HK-2 (cell line): ENCODE results near the gene ZNF677.
"Not testable (repeated sequence)": the region's sequence is repeated elsewhere in the genome, so short reads cannot be mapped to it uniquely, and the experiment has no call there.

ENCODE experiments used
- DNase-seq: peaks from one replicate; pipeline ENCODE4 v3.0.0-alpha.2; 2018; ENCODE audit not compliant: unreplicated experiment

Gene ZNF677

GRCh38 chr19:53254411-53255341 is at the start of gene ZNF677:
Gene ZNF677 (minus strand): TSS chr19:53254873. CDS start chr19:53251550, 3,323 bp downstream.
- DNase-seq, result peak; percentile 19

DNA sequence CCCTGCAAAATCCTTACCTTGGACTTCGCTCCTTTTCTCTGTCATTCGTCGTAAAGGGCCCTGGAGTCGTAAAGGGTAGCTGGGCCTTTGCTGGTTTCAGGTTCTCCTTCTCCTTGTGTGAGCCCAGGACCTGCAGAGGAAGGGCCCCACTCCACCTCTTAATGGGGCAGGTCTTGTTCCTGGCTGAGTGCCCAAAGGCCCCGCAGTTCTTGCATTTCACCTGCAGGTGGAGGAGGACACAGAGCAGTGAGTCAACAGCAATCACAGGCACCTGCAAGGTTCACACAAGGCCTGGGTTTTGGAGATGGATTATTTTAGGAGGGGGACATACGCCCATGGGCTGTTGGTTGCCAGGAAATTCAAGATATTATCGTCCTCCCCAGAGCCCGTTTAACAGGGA is 46.7 kb upstream of the ZNF677 start:
- DNase-seq, result not testable (repeated sequence)

DNA sequence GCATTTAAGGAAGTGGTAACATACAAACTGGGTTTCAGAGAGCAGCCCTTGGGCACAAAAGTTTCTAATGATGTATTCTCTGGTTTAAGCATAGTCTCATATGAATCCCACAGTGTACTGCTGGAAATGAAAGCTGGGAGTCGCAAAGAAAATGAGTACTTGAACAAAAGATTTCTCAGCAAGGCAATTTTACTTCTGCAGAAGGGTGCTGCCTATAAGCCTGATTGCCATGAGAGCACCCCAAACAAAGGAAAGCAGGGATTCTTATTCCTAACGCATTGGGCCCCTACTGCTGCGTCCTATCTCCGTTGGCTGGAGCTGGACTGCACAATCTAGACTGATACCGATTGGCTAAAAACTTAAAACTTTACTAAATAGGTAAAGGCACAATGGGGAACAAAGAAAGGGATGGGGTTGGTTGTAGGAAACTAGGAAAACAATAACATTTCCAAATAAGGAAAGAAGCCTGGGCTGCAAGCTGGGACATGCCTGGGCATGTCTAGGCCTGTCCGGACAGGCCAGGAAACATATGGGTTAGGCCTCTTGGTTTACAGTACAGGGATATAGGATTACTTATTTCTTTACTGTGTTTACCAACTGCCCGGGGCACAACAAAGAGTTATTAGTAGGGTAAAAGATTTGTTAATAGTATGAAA is 40.2 kb upstream of the ZNF677 start:
- no peak for DNase-seq

- no peak for DNase-seq
Measured at GRCh38 chr19:53290758-53291549, 36.3 kb upstream of the ZNF677 start.

GRCh38 chr19:53285087-53285486 is 30.4 kb upstream of the ZNF677 start:
- no peak for DNase-seq

- not testable (repeated sequence) for DNase-seq
Measured at GRCh38 chr19:53281947-53282346, 27.3 kb upstream of the ZNF677 start.

DNA sequence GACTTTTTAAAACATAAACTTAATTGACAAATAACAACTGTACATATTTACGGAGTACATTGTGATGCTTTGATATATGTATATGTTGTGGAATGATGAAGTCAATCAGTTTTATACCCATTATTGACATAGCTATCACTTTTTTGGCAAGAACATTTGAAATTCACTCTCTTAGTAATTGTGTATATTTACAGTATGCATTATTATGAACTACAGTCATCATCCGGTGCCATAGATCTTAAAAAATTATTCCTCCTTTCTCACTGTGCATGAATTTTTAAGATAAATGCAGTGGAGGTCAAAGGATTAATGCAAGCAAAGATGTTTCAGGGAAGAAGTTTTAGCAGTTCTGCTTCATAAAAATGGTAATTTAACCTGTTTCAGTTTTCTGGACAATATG is 20.8 kb upstream of the ZNF677 start:
- no peak for DNase-seq

GRCh38 chr19:53272044-53272443 is 17.4 kb upstream of the ZNF677 start:
- DNase-seq, result no peak

GRCh38 chr19:53269861-53270260 is 15.2 kb upstream of the ZNF677 start:
- not testable (repeated sequence) for DNase-seq

GRCh38 chr19:53267623-53268022 is 12.9 kb upstream of the ZNF677 start, which contains the start of gene VN1R4:
Gene VN1R4 (minus strand): TSS chr19:53267723. CDS start chr19:53267665, 58 bp downstream.
- not testable (repeated sequence) for DNase-seq

GRCh38 chr19:53257715-53258342 is 3.2 kb upstream of the ZNF677 start, which contains the start of gene VN1R2:
Gene VN1R2 (plus strand): TSS chr19:53258292. CDS start chr19:53258376, 84 bp downstream.
- DNase-seq, result not testable (repeated sequence)

DNA sequence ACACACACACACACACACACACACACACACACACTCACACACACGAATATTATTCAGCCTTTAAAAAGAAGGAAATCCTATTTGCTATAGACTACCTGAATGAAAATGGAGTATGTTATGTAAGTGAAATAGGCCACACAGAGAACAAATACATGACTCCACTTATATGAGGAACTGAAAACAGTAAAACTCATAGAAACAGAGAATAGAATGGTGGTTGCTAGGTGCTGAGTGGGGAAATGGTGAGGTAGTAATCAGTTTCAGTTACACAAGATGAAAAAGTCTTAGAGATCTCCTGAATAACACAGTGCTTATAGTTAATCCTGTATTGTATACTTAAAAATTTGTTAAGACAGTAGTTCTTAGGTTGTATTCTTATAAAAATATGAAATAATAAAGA is 8.2 kb downstream of the ZNF677 start:
- DNase-seq, result no peak

- DNase-seq, result no peak
Measured at GRCh38 chr19:53237114-53237777, 17.4 kb downstream of the ZNF677 start.

DNA sequence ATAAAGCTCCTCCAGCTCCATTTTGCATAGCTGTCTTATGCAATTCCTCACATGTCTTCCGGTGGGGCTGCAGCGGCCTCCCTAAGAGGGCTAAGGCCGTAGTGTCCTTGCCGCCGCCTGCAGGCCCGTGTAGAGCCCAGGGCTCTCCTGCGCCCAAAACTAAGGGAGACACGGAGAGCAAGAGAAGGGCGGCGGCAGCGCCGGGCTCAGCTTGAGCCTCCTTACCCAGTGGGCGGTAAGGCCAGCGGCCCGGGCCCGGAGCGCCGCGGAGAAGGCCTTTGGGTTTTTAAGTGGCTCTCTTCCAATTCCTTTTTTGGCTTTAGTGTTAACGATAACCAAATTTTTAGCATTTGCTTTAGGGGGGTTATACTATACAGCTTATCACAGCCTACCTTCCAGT is 30.1 kb downstream of the ZNF677 start:
- no peak for DNase-seq

- DNase-seq, result not testable (repeated sequence)
Measured at GRCh38 chr19:53222716-53223115, 32.0 kb downstream of the ZNF677 start.

- DNase-seq, result no peak
Measured at GRCh38 chr19:53212703-53213320, 41.9 kb downstream of the ZNF677 start.

DNA sequence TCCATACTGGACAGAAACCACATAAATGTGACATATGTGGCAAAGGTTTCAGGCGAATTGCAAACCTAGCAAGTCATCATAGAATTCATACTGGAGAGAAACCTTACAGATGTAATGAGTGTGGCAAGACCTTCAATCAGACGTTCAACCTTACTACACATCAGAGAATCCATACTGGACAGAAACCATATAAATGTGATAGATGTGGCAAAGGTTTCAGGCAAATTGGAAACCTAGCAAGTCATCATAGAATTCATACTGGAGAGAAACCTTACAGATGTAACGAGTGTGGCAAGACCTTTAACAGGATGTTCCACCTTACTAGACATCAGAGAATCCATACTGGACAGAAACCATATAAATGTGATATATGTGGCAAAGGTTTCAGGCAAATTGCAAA is 43.1 kb downstream of the ZNF677 start:
- DNase-seq, result not testable (repeated sequence)

DNA sequence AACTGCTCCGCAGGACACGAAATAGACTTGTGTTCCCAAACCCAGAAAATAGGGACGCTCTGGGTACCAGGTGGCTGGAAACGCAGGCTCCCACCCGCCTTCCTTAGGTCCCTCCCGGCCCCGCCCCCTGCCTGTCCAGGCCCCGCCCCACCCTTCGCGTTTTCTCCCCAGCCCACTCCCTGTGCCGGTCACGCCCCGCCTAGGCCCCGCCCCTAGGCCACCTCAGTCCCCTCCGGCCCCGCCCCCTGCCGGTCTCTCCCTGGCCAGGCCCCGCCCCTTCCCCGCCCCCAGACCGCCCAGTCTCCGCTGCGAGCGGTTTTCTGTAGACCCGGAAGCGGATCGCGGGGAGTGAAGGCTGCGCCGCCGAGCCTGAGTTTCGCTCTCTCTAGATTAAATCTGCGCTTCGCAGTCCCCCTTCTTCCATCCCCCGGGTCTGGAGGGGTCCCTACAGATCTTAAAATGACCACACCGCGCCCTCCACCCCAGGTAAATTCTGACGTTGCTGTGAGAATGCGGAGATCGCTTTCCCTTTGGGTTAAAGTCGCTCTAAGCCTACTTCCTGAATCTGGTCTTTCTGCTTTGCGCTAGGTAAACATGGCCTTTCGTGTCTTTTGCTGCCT is 57.8 kb downstream of the ZNF677 start:
- peak; percentile 81 for DNase-seq

DNA sequence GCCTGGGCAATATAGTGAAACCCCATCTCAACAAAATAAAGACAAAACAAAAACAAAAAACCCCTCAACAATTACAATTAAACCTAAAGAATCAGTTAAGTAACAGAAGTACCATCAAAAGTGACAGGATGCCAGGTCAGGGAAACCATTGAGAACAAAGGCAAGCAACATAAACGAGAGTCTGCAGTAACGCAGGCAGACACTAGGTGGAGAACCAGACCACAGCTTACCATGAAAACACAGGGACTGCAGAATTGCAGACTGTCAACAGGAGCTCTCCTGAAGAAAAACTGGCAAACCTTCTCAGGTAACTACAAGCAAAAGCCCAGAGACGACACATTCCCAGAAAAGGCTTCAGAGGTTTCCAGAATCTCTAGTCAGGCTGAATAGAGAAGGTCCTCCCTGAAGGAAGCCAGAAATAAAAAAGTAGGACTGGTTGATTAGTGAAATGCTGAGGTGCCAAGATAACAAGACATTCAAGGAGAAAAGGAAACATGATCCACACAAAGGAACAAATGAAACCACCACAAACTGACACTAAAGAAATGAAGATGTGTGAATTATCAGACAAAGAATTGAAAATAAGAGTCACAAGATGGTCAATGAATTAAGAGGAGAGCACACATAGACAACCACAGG is 59.3 kb downstream of the ZNF677 start:
- DNase-seq, result peak; percentile 42
